AG09309 (cell line): ENCODE measurements around the gene SHB.
"Not testable (repeated sequence)": the region's sequence is repeated elsewhere in the genome, so short reads cannot be mapped to it uniquely, and the experiment has no call there.

Experiments used
- DNase-seq: peaks from one replicate; pipeline ENCODE4 v3.0.0-alpha.2; 2010; ENCODE audit warnings: low read depth
- H3K4me3 ChIP-seq: 2 replicates; pipeline ENCODE4 v1.5.1; 2011; ENCODE audit warnings: mild to moderate bottlenecking, low read depth, low read length, moderate library complexity; ENCODE audit not compliant: control insufficient read depth
- TF ChIP-seq, protein P1 (sequence below): IDR thresholded peaks from 2 replicates; pipeline ENCODE4 v1.5.1; 2011; ENCODE audit warnings: mild to moderate bottlenecking, low read depth, low read length, inconsistent platforms; ENCODE audit not compliant: insufficient read depth, control insufficient read depth; ENCODE audit errors: missing control alignments

Gene SHB

DNA sequence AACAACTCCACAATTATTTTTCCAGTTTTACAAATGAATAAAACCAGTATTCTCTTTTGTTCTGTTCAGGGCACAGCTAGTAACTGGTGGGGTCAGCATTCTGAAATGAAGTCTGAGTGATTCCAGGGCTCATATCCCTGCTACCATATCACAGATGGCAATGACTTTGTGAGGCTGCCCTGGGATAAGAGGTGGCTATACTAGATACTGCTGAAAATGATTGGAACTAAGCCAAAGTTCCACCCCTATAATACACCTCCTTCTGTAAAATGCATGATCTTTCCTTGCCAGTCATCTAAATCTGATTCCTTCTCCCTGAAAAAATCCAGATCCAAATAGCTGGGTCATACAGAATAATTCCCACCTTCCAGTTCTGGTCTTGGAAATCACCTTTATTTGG lies 179.5 kb downstream of the SHB start:
- no peak overlapping the region for H3K4me3 ChIP-seq
- TF ChIP-seq, protein P1, sequence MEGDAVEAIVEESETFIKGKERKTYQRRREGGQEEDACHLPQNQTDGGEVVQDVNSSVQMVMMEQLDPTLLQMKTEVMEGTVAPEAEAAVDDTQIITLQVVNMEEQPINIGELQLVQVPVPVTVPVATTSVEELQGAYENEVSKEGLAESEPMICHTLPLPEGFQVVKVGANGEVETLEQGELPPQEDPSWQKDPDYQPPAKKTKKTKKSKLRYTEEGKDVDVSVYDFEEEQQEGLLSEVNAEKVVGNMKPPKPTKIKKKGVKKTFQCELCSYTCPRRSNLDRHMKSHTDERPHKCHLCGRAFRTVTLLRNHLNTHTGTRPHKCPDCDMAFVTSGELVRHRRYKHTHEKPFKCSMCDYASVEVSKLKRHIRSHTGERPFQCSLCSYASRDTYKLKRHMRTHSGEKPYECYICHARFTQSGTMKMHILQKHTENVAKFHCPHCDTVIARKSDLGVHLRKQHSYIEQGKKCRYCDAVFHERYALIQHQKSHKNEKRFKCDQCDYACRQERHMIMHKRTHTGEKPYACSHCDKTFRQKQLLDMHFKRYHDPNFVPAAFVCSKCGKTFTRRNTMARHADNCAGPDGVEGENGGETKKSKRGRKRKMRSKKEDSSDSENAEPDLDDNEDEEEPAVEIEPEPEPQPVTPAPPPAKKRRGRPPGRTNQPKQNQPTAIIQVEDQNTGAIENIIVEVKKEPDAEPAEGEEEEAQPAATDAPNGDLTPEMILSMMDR = no peak
- no peak for DNase-seq

DNA sequence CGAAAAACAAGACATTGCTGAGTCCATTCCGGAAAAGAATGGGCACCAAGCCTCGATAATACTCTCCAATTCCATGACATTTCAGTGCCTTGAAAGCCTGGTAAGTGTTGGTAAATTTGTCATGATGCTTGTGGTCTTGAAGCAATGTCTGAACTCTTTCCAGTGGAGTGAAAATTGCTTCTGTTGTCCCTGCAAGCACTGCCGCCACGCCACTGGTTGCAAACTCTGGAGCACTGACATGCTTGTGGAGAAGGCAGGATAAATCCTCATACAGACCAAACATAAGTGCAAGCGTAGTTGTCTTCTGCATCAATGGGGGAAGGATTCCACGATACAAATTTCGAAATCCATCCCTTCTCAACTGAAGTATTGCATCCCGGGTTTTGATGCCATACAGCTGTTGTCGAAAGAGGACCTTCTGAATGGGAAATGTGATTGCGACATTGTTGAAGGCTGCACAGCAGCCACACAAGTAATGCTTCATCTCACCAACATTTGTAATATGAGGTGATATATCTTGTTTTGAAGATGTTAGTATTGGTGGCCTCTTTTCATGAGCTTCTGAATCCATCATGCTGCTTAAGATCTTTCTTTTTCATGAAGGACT lies 180.9 kb downstream of the SHB start:
- not testable (repeated sequence) for H3K4me3 ChIP-seq, DNase-seq

DNA sequence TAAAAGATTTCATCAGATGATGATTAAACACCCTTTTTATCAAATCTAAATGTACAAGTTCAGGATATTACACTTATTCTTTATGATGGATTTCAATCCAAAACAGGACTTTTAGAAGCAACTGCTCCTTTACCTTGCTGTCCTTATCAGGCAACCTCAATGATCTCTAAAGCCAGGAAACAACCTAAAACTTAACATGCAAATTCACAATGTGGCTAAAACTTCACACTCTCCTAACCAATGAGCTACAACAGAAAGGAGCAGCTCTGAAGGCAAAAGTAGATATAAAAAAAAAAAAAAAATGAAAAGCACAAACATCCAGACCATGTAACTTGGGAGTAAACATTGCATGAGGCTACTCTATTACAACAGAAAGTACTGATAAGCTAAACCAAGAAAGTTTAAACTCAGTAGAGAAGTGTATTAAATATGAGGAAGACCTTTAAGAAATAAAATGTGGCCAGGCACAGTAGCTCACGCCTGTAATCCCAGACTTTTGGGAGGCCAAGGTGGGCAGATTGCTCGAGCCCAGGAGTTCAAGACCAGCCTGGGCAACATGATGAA lies 188.0 kb downstream of the SHB start:
- DNase-seq = no peak
- H3K4me3 ChIP-seq = no peak overlapping the region
- TF ChIP-seq, protein P1 = no peak

DNA sequence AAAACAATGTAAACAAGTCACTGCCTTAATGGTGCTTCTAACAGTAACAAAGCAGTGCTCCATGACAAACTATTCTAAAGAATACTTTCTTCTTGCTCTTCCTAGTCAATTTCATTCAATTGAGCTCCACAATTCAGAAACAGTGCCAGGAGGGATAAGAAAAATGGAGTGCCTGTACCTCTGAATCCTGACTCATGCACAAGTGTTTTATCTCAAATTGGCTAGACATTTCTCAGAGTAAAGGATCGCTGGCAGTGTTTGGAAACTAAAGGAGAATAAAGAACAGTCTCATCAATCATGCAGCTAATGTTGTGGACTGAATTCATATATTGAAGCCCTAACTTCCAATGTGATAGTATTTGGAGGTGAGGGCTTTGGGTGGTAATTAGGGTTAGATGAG lies 192.7 kb downstream of the SHB start:
- TF ChIP-seq, protein P1 = no peak
- DNase-seq = no peak
- no peak overlapping the region for H3K4me3 ChIP-seq

DNA sequence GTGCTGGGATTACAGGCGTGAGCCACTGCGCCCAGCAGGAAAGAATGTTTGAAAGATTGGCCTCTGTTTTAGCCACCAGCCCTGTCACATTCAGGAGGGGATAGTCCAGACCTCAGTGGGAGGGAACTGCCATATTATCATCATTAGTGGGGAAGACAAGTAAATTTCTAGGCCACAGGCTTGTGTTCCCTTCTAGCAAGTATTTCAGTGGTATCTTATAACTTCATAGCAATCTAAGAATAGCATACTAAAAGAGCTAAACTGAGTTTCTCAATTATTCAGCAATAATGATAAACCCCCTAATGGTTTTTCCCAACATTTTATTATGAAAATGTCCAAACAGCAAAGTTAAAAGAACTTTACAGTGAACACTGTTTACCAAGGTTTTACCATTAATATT lies 195.1 kb downstream of the SHB start:
- no peak for DNase-seq
- no peak overlapping the region for H3K4me3 ChIP-seq
- TF ChIP-seq, protein P1 = no peak

DNA sequence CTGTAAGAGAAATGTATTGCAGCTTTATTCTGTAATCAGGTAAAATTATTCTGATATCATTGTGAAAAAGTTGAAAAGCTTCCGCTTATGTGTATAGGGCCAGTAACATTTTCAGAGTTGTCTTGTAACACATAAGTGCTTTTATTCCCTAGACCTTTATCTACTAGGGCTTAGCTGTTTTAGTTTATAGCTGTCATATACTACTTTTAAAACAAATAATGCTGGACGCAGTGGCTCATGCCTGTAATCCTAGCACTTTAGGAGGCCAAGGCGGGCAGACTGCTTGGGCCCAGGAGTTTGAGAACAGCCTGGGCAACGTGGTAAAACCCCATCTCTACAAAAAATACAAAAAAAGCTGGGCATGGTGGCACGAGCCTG lies 198.2 kb downstream of the SHB start:
- TF ChIP-seq, protein P1 = no peak
- no peak for DNase-seq
- H3K4me3 ChIP-seq = no peak overlapping the region

DNA sequence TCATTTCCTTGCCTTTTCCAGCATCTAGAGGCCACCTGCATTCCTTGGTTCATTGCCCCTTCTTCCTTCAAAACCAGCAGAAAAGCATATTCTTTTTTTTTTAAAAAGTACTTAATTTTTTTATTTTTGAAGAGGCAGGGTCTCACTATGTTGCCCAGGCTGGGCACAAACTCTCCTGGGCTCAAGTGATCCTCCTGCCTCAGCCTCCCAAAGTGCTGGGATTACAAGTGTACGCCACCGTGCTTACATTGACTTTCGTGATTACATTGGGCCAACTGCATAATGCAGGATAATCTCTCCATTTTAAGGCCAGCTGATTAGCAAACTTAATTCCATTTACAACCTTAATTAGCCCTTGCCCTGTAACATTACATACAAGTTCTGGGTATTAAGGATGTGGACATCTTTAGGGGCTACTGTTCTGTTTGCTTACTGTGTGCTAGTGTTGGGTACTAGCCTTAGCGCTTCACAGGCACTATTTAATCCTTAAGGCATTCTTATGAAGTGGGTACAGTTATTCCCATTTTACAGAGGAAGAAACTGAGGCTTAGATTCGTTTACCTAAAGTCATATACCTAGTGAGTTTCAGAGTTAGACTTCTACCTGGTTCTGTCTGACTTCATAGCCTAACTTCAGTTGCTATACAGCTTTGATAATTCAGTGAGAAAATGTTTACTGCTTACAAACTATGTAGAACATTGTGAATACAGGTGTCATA lies 198.8 kb downstream of the SHB start:
- TF ChIP-seq, protein P1 = no peak
- DNase-seq = no peak
- no peak overlapping the region for H3K4me3 ChIP-seq
